ENCODE measurements around the gene DCAF6.

Gene DCAF6

GRCh38 chr1:168092566-168093355 is 156.3 kb downstream of the DCAF6 start:
- Histone ChIP-seq H3K4me1 (ENCODE audit: control insufficient read depth, insufficient read depth, low read length) (no peaks in the 10 kb centered on the region), H3K9ac (ENCODE audit: low read length) (no peak overlapping the region), H3K36me3 (ENCODE audit: control insufficient read depth, insufficient read depth, low read length) (no peaks in the 10 kb centered on the region), H3K4me3 (ENCODE audit: low read length) (no peak overlapping the region), H3K27me3 (ENCODE audit: control insufficient read depth, insufficient read depth, low read length) (no peaks in the 10 kb centered on the region), H3K9me3 (ENCODE audit: control insufficient read depth, low read length) (no peaks in the 10 kb centered on the region)

- Histone ChIP-seq H3K27me3 (ENCODE audit: control insufficient read depth, insufficient read depth, low read length) (no peaks in the 10 kb centered on the region), H3K4me3 (ENCODE audit: low read length) (no peak overlapping the region), H3K36me3 (ENCODE audit: control insufficient read depth, insufficient read depth, low read length) (no peaks in the 10 kb centered on the region), H3K9me3 (ENCODE audit: control insufficient read depth, low read length) (no peaks in the 10 kb centered on the region), H3K4me1 (ENCODE audit: control insufficient read depth, insufficient read depth, low read length) (no peaks in the 10 kb centered on the region), H3K9ac (ENCODE audit: low read length) (no peak overlapping the region)
Measured at GRCh38 chr1:168093616-168094015, 157.1 kb downstream of the DCAF6 start.

GRCh38 chr1:168095476-168095875 is 159.0 kb downstream of the DCAF6 start:
- H3K4me1 ChIP-seq (ENCODE audit: control insufficient read depth, insufficient read depth, low read length), result no peaks in the 10 kb centered on the region
- H3K27me3 ChIP-seq (ENCODE audit: control insufficient read depth, insufficient read depth, low read length), result no peaks in the 10 kb centered on the region
- no peaks in the 10 kb centered on the region for H3K9me3 ChIP-seq (ENCODE audit: control insufficient read depth, low read length)
- H3K4me3 ChIP-seq (ENCODE audit: low read length), result no peak overlapping the region
- H3K36me3 ChIP-seq (ENCODE audit: control insufficient read depth, insufficient read depth, low read length), result no peaks in the 10 kb centered on the region
- H3K9ac ChIP-seq (ENCODE audit: low read length), result no peak overlapping the region

GRCh38 chr1:168096296-168097165 is 160.0 kb downstream of the DCAF6 start:
- Histone ChIP-seq H3K9me3 (ENCODE audit: control insufficient read depth, low read length) (no peaks in the 10 kb centered on the region), H3K9ac (ENCODE audit: low read length) (no peak overlapping the region), H3K36me3 (ENCODE audit: control insufficient read depth, insufficient read depth, low read length) (no peaks in the 10 kb centered on the region), H3K4me3 (ENCODE audit: low read length) (no peak overlapping the region), H3K4me1 (ENCODE audit: control insufficient read depth, insufficient read depth, low read length) (no peaks in the 10 kb centered on the region), H3K27me3 (ENCODE audit: control insufficient read depth, insufficient read depth, low read length) (no peaks in the 10 kb centered on the region)

- Histone ChIP-seq H3K27me3 (ENCODE audit: control insufficient read depth, insufficient read depth, low read length) (no peaks in the 10 kb centered on the region), H3K9ac (ENCODE audit: low read length) (no peak overlapping the region), H3K4me3 (ENCODE audit: low read length) (no peak overlapping the region), H3K4me1 (ENCODE audit: control insufficient read depth, insufficient read depth, low read length) (no peaks in the 10 kb centered on the region), H3K9me3 (ENCODE audit: control insufficient read depth, low read length) (no peaks in the 10 kb centered on the region), H3K36me3 (ENCODE audit: control insufficient read depth, insufficient read depth, low read length) (no peaks in the 10 kb centered on the region)
Measured at GRCh38 chr1:168097921-168098528, 161.5 kb downstream of the DCAF6 start.

- Histone ChIP-seq H3K4me3 (ENCODE audit: low read length) (no peak overlapping the region), H3K4me1 (ENCODE audit: control insufficient read depth, insufficient read depth, low read length) (no peaks in the 10 kb centered on the region), H3K9ac (ENCODE audit: low read length) (no peak overlapping the region), H3K36me3 (ENCODE audit: control insufficient read depth, insufficient read depth, low read length) (no peaks in the 10 kb centered on the region), H3K9me3 (ENCODE audit: control insufficient read depth, low read length) (no peaks in the 10 kb centered on the region), H3K27me3 (ENCODE audit: control insufficient read depth, insufficient read depth, low read length) (no peaks in the 10 kb centered on the region)
Measured at GRCh38 chr1:168098534-168099320, 162.2 kb downstream of the DCAF6 start.

- no peaks in the 10 kb centered on the region for H3K27me3 ChIP-seq (ENCODE audit: control insufficient read depth, insufficient read depth, low read length)
- no peak overlapping the region for H3K9ac ChIP-seq (ENCODE audit: low read length)
- no peaks in the 10 kb centered on the region for H3K9me3 ChIP-seq (ENCODE audit: control insufficient read depth, low read length)
- no peaks in the 10 kb centered on the region for H3K36me3 ChIP-seq (ENCODE audit: control insufficient read depth, insufficient read depth, low read length)
- H3K4me3 ChIP-seq (ENCODE audit: low read length), result no peak overlapping the region
- no peaks in the 10 kb centered on the region for H3K4me1 ChIP-seq (ENCODE audit: control insufficient read depth, insufficient read depth, low read length)
Measured at GRCh38 chr1:168099337-168099801, 162.9 kb downstream of the DCAF6 start.

GRCh38 chr1:168100315-168101002 is 164.0 kb downstream of the DCAF6 start:
- no peak overlapping the region for H3K9ac ChIP-seq (ENCODE audit: low read length)
- H3K4me3 ChIP-seq (ENCODE audit: low read length), result no peak overlapping the region
- H3K27me3 ChIP-seq (ENCODE audit: control insufficient read depth, insufficient read depth, low read length), result no peaks in the 10 kb centered on the region
- H3K4me1 ChIP-seq (ENCODE audit: control insufficient read depth, insufficient read depth, low read length), result no peaks in the 10 kb centered on the region
- H3K36me3 ChIP-seq (ENCODE audit: control insufficient read depth, insufficient read depth, low read length), result no peaks in the 10 kb centered on the region
- no peaks in the 10 kb centered on the region for H3K9me3 ChIP-seq (ENCODE audit: control insufficient read depth, low read length)

GRCh38 chr1:168101336-168101735 is 164.9 kb downstream of the DCAF6 start:
- Histone ChIP-seq H3K9me3 (ENCODE audit: control insufficient read depth, low read length) (no peaks in the 10 kb centered on the region), H3K9ac (ENCODE audit: low read length) (no peak overlapping the region), H3K36me3 (ENCODE audit: control insufficient read depth, insufficient read depth, low read length) (no peaks in the 10 kb centered on the region), H3K4me1 (ENCODE audit: control insufficient read depth, insufficient read depth, low read length) (no peaks in the 10 kb centered on the region), H3K4me3 (ENCODE audit: low read length) (no peak overlapping the region), H3K27me3 (ENCODE audit: control insufficient read depth, insufficient read depth, low read length) (no peaks in the 10 kb centered on the region)

- H3K9ac ChIP-seq (ENCODE audit: low read length), result no peak overlapping the region
- no peaks in the 10 kb centered on the region for H3K36me3 ChIP-seq (ENCODE audit: control insufficient read depth, insufficient read depth, low read length)
- H3K4me1 ChIP-seq (ENCODE audit: control insufficient read depth, insufficient read depth, low read length), result no peaks in the 10 kb centered on the region
- H3K4me3 ChIP-seq (ENCODE audit: low read length), result no peak overlapping the region
- H3K9me3 ChIP-seq (ENCODE audit: control insufficient read depth, low read length), result no peaks in the 10 kb centered on the region
- H3K27me3 ChIP-seq (ENCODE audit: control insufficient read depth, insufficient read depth, low read length), result no peaks in the 10 kb centered on the region
Measured at GRCh38 chr1:168102487-168102886, 166.0 kb downstream of the DCAF6 start.

- no peaks in the 10 kb centered on the region for H3K27me3 ChIP-seq (ENCODE audit: control insufficient read depth, insufficient read depth, low read length)
- H3K4me3 ChIP-seq (ENCODE audit: low read length), result no peak overlapping the region
- no peaks in the 10 kb centered on the region for H3K4me1 ChIP-seq (ENCODE audit: control insufficient read depth, insufficient read depth, low read length)
- H3K9ac ChIP-seq (ENCODE audit: low read length), result no peak overlapping the region
- H3K36me3 ChIP-seq (ENCODE audit: control insufficient read depth, insufficient read depth, low read length), result no peaks in the 10 kb centered on the region
- H3K9me3 ChIP-seq (ENCODE audit: control insufficient read depth, low read length), result no peaks in the 10 kb centered on the region
Measured at GRCh38 chr1:168104535-168104934, 168.1 kb downstream of the DCAF6 start.
